ENCODE measurements around the gene CEP295NL. TPM values are rescaled to one million over a fixed set of nuclear protein-coding genes. Genes with fewer than 3 reads are reported as not detected.

The CEP295NL gene
- total and polyA plus RNA-seq, 2 of the 8 experiments (the other 6 are each of a cell fraction or from before 2014, with no cell fraction given), result 0.06 to 2.0 TPM

GRCh38 chr17:78925234-78925633 lies 22.2 kb upstream of the CEP295NL start, which contains the start of gene TIMP2:
TIMP2 (minus strand) TSS chr17:78925387; CDS start chr17:78925088, 299 bp downstream.
- no peak within 1 kb of the TSS; the same call in 1 of the 2 replicates for H2BK5ac ChIP-seq (ENCODE audit: low read depth, low read length)
- WGBS, 2 experiments (ENCODE audit: extremely low coverage in 1 of 2, insufficient coverage in 1 of 2, insufficient read length in 1 of 2, insufficient replicate concordance in 2 of 2, low coverage in 1 of 2, low lambda C conversion rate in 2 of 2, missing lambda C conversion rate in 1 of 2), result no CpG with 5 or more reads among the region's 52 CpGs
- H4K8ac ChIP-seq (ENCODE audit: extremely low read depth, insufficient read depth, low read length), result peak within 1 kb of the TSS; percentile 92
- H3K4me3 ChIP-seq (ENCODE audit: extremely low read depth in 1 of 4, insufficient read depth in 2 of 4, low read depth in 3 of 4, low read length in 4 of 4), result peak within 1 kb of the TSS; percentile 60 to 83 (median 70)
- H3K9ac ChIP-seq (replicated peaks in 1 of 4; ENCODE audit: extremely low read depth in 1 of 4, low read depth in 3 of 4, low read length in 3 of 4), result peak within 1 kb of the TSS; percentile 48 to 80 (median 54)
- peak within 1 kb of the TSS; percentile 93 for H4K91ac ChIP-seq (replicated peaks; ENCODE audit: insufficient read length, low read length)
- peak within 1 kb of the TSS; percentile 87 to 96 for H3K4me2 ChIP-seq (ENCODE audit: insufficient read depth in 1 of 2, low read depth in 2 of 2, low read length in 2 of 2)
- peak; percentile 58 to 87 for DNase-seq (ENCODE audit: low read depth in 1 of 2, low spot score in 2 of 2)
- H3K14ac ChIP-seq (ENCODE audit: insufficient read length), result no peak within 1 kb of the TSS
- peak within 1 kb of the TSS; percentile 59 for H3K56ac ChIP-seq (replicated peaks; ENCODE audit: insufficient read length, low read depth, low read length)
- POLR2A ChIA-PET (ENCODE audit: partially characterized antibody), result interaction anchor here (0.6 to 2.8 kb wide), 5 partner anchors 8 to 217 kb away, joined by 3 to 16 read pairs (median 3); no protein-coding TSS in a partner anchor
- peaks cover 5 to 13% of the 10 kb centered on the region in 2 experiments for H4K20me1 ChIP-seq (replicated peaks in 1 of 2; ENCODE audit: control insufficient read depth in 1 of 2, insufficient read depth in 2 of 2, low read length in 2 of 2)
- H3K27me3 ChIP-seq (replicated peaks in 1 of 4; ENCODE audit: control insufficient read depth in 3 of 4, extremely low read depth in 1 of 4, insufficient read depth in 3 of 4, low read length in 3 of 4), result no peaks in the 10 kb centered on the region
- H3K79me2 ChIP-seq (ENCODE audit: control insufficient read depth in 1 of 2, insufficient read depth in 2 of 2, low read length in 2 of 2), result peaks cover 0 to 34% of the 10 kb centered on the region in 2 experiments; a peak in 2 of 4 replicates
- peak within 1 kb of the TSS; percentile 84; the same call in 1 of the 2 replicates for H2BK12ac ChIP-seq (ENCODE audit: low read depth, low read length)
- peaks cover 5% of the 10 kb centered on the region for H3K79me1 ChIP-seq (ENCODE audit: low read depth, low read length)
- H3K9me3 ChIP-seq (ENCODE audit: insufficient read depth in 2 of 2, low read depth in 1 of 2, low read length in 1 of 2), result no peaks in the 10 kb centered on the region
- no peak within 1 kb of the TSS for H3K23ac ChIP-seq (ENCODE audit: insufficient read length)
- CTCF ChIA-PET (ENCODE audit: partially characterized antibody), result no interaction called here
- H2AFZ ChIP-seq (ENCODE audit: low read length), result no peak within 1 kb of the TSS
- TF ChIP-seq TAF1 (IDR thresholded peaks at IDR 0.05; ENCODE audit: low read depth, low read length) (peak; percentile 80), RXRA (IDR thresholded peaks at IDR 0.05; ENCODE audit: insufficient read depth, low read depth, low read length) (no peak), CBX8 (IDR thresholded peaks at IDR 0.05; ENCODE audit: borderline replicate concordance, low read depth, low read length) (no peak), RAD21 (IDR thresholded peaks at IDR 0.05 in 1 of 2, conservative IDR thresholded peaks at IDR 0.05 in 1 of 2; ENCODE audit: low read depth in 2 of 2, low read length in 2 of 2) (peak in 1 of 2 experiments; percentile 24; a peak in 2 of 4 replicates), POLR2AphosphoS5 (IDR thresholded peaks at IDR 0.05; ENCODE audit: low read depth, low read length) (peak; percentile 24; the same call in 1 of the 2 replicates), CTBP2 (IDR thresholded peaks at IDR 0.05; ENCODE audit: borderline replicate concordance, insufficient read depth, insufficient read length, low read length) (no peak), TBP (IDR thresholded peaks at IDR 0.05; ENCODE audit: low read depth, low read length) (peak; percentile 91), BCL11A (IDR thresholded peaks at IDR 0.05; ENCODE audit: low read depth in 2 of 2, low read length in 2 of 2) (no peak), POLR2A (IDR thresholded peaks at IDR 0.05; ENCODE audit: control extremely low read depth in 1 of 2, low read depth in 2 of 2, low read length in 2 of 2) (peak in 1 of 2 experiments; percentile 75; a peak in 1 of 3 replicates)
- TF ChIP-seq, protein P1, sequence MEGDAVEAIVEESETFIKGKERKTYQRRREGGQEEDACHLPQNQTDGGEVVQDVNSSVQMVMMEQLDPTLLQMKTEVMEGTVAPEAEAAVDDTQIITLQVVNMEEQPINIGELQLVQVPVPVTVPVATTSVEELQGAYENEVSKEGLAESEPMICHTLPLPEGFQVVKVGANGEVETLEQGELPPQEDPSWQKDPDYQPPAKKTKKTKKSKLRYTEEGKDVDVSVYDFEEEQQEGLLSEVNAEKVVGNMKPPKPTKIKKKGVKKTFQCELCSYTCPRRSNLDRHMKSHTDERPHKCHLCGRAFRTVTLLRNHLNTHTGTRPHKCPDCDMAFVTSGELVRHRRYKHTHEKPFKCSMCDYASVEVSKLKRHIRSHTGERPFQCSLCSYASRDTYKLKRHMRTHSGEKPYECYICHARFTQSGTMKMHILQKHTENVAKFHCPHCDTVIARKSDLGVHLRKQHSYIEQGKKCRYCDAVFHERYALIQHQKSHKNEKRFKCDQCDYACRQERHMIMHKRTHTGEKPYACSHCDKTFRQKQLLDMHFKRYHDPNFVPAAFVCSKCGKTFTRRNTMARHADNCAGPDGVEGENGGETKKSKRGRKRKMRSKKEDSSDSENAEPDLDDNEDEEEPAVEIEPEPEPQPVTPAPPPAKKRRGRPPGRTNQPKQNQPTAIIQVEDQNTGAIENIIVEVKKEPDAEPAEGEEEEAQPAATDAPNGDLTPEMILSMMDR (IDR thresholded peaks at IDR 0.05; ENCODE audit: control extremely low read depth in 1 of 3, insufficient read depth in 1 of 3, low read depth in 1 of 3, low read length in 3 of 3), result peak in 2 of 3 experiments; percentile 13 to 30; a peak in 2 of 4 replicates
- peak within 1 kb of the TSS; percentile 43 for H2BK120ac ChIP-seq (replicated peaks; ENCODE audit: low read depth, low read length)
- peak within 1 kb of the TSS; percentile 53 for H3K4ac ChIP-seq (replicated peaks; ENCODE audit: insufficient read length, low read depth, low read length)
- peak within 1 kb of the TSS; percentile 3 for H3K18ac ChIP-seq (ENCODE audit: extremely low read depth, low read length)
- H3K4me1 ChIP-seq (replicated peaks in 1 of 4; ENCODE audit: control insufficient read depth in 3 of 4, insufficient read depth in 4 of 4, low read length in 3 of 4), result peaks cover 4 to 16% (median 10%) of the 10 kb centered on the region in 4 experiments
- H4K5ac ChIP-seq (ENCODE audit: insufficient read length, low read depth, low read length), result peak within 1 kb of the TSS; percentile 46
- no peak for FAIRE-seq
- H2BK20ac ChIP-seq (ENCODE audit: low read length), result no peak within 1 kb of the TSS
- peaks cover 0 to 3% (median 0%) of the 10 kb centered on the region in 4 experiments; a peak in 1 of 8 replicates for H3K36me3 ChIP-seq (ENCODE audit: control insufficient read depth in 2 of 4, insufficient read depth in 4 of 4, low read length in 3 of 4)
- no peak within 1 kb of the TSS; the same call in 1 of the 2 replicates for H2BK15ac ChIP-seq (ENCODE audit: low read length)
- H3K27ac ChIP-seq (ENCODE audit: low read depth, low read length), result peak within 1 kb of the TSS; percentile 70; the same call in 1 of the 2 replicates
- no peak within 1 kb of the TSS for H2AK5ac ChIP-seq (ENCODE audit: low read depth, low read length)
- H3K23me2 ChIP-seq (ENCODE audit: low read depth, low read length), result peaks cover 11% of the 10 kb centered on the region; the same call in 1 of the 2 replicates

Measured in H1 (cell line).